ENCODE data around the gene BDKRB2. TPM values are rescaled to one million over a fixed set of nuclear protein-coding genes. Genes with fewer than 3 reads are reported as not detected.

BDKRB2 gene
- total and polyA plus RNA-seq, 2 of the 8 experiments (the other 6 are each of a cell fraction or from before 2014, with no cell fraction given) = 0.13 to 0.21 TPM

GRCh38 chr14:96267916-96268315 is 63.3 kb downstream of the BDKRB2 start:
- Histone ChIP-seq H3K9ac (replicated peaks in 1 of 4; ENCODE audit: extremely low read depth in 1 of 4, low read depth in 3 of 4, low read length in 3 of 4) (no peak overlapping the region), H2BK120ac (replicated peaks; ENCODE audit: low read depth, low read length) (no peak overlapping the region), H3K27ac (ENCODE audit: low read depth, low read length) (no peak overlapping the region), H3K4me3 (ENCODE audit: extremely low read depth in 1 of 4, insufficient read depth in 2 of 4, low read depth in 3 of 4, low read length in 4 of 4) (no peak overlapping the region), H3K56ac (replicated peaks; ENCODE audit: insufficient read length, low read depth, low read length) (no peak overlapping the region), H3K27me3 (replicated peaks in 1 of 4; ENCODE audit: control insufficient read depth in 3 of 4, extremely low read depth in 1 of 4, insufficient read depth in 3 of 4, low read length in 3 of 4) (no peaks in the 10 kb centered on the region), H2AK5ac (ENCODE audit: low read depth, low read length) (no peak overlapping the region), H4K20me1 (replicated peaks in 1 of 2; ENCODE audit: control insufficient read depth in 1 of 2, insufficient read depth in 2 of 2, low read length in 2 of 2) (no peaks in the 10 kb centered on the region), H4K91ac (replicated peaks; ENCODE audit: insufficient read length, low read length) (no peak overlapping the region), H2BK15ac (ENCODE audit: low read length) (no peak overlapping the region), H3K9me3 (ENCODE audit: insufficient read depth in 2 of 2, low read depth in 1 of 2, low read length in 1 of 2) (0 out of 4 replicates have a peak, but pooled peaks cover 0 to 4% of the 10 kb centered on the region in 2 experiments), H3K4me2 (ENCODE audit: insufficient read depth in 1 of 2, low read depth in 2 of 2, low read length in 2 of 2) (no peak overlapping the region), H3K4ac (replicated peaks; ENCODE audit: insufficient read length, low read depth, low read length) (no peak overlapping the region), H2BK5ac (ENCODE audit: low read depth, low read length) (no peak overlapping the region), H3K79me1 (ENCODE audit: low read depth, low read length) (no peaks in the 10 kb centered on the region), H3K14ac (ENCODE audit: insufficient read length) (no peak overlapping the region), H4K8ac (ENCODE audit: extremely low read depth, insufficient read depth, low read length) (no peak overlapping the region), H3K79me2 (ENCODE audit: control insufficient read depth in 1 of 2, insufficient read depth in 2 of 2, low read length in 2 of 2) (no peaks in the 10 kb centered on the region), H3K23me2 (ENCODE audit: low read depth, low read length) (no peaks in the 10 kb centered on the region), H2BK12ac (ENCODE audit: low read depth, low read length) (no peak overlapping the region), H2AFZ (ENCODE audit: low read length) (no peak overlapping the region), H3K23ac (ENCODE audit: insufficient read length) (no peak overlapping the region), H3K18ac (ENCODE audit: extremely low read depth, low read length) (no peak overlapping the region), H3K36me3 (ENCODE audit: control insufficient read depth in 2 of 4, insufficient read depth in 4 of 4, low read length in 3 of 4) (no peaks in the 10 kb centered on the region), H3K4me1 (replicated peaks in 1 of 4; ENCODE audit: control insufficient read depth in 3 of 4, insufficient read depth in 4 of 4, low read length in 3 of 4) (no peaks in the 10 kb centered on the region), H4K5ac (ENCODE audit: insufficient read length, low read depth, low read length) (no peak overlapping the region), H2BK20ac (ENCODE audit: low read length) (no peak overlapping the region)
- POLR2A ChIA-PET (ENCODE audit: partially characterized antibody) = no interaction called here
- FAIRE-seq (no peak), DNase-seq (ENCODE audit: low read depth in 1 of 2, low spot score in 2 of 2) (no peak)
- CTCF ChIA-PET (ENCODE audit: partially characterized antibody) = interaction anchor here (1.2 kb wide), 1 partner anchor 167 kb away, joined by 3 read pairs; no protein-coding TSS in a partner anchor
- WGBS, 2 experiments (ENCODE audit: extremely low coverage in 1 of 2, insufficient coverage in 1 of 2, insufficient read length in 1 of 2, insufficient replicate concordance in 2 of 2, low coverage in 1 of 2, low lambda C conversion rate in 2 of 2, missing lambda C conversion rate in 1 of 2) = 90% methylated on average over 5 of the region's 5 CpGs; no CpG with 5 or more reads in 1 of the 2 experiments
- TF ChIP-seq CHD2 (IDR thresholded peaks at IDR 0.05; ENCODE audit: low read length) = no peak
- TF ChIP-seq E2F6 (IDR thresholded peaks at IDR 0.05) = no peak
- TF ChIP-seq SIRT6 (IDR thresholded peaks at IDR 0.05; ENCODE audit: low read length) = no peak
- TF ChIP-seq HDAC6 (IDR thresholded peaks at IDR 0.05; ENCODE audit: low read depth, low read length) = no peak
- TF ChIP-seq CEBPB (IDR thresholded peaks at IDR 0.05; ENCODE audit: low read depth, low read length) = no peak
- no peak for TF ChIP-seq CTCF (IDR thresholded peaks at IDR 0.05; ENCODE audit: control extremely low read depth in 1 of 3, insufficient read depth in 1 of 3, low read depth in 1 of 3, low read length in 3 of 3)
- no peak for TF ChIP-seq TEAD4 (IDR thresholded peaks at IDR 0.05; ENCODE audit: low read depth, low read length)
- TF ChIP-seq POU5F1 (IDR thresholded peaks at IDR 0.05; ENCODE audit: low read depth, low read length) = no peak
- TF ChIP-seq SIX5 (IDR thresholded peaks at IDR 0.05; ENCODE audit: low read depth, low read length) = no peak
- TF ChIP-seq EGR1 (IDR thresholded peaks at IDR 0.05; ENCODE audit: borderline replicate concordance, low read depth, low read length) = no peak
- TF ChIP-seq CBX8 (IDR thresholded peaks at IDR 0.05; ENCODE audit: borderline replicate concordance, low read depth, low read length) = no peak
- no peak for TF ChIP-seq JUN (IDR thresholded peaks at IDR 0.05; ENCODE audit: low read depth, low read length)
- no peak for TF ChIP-seq CREB1 (IDR thresholded peaks at IDR 0.05)

Measured in H1 (cell line).